Ovary (tissue), 3 donors: ENCODE data around the gene MAP2K5.

ENCODE experiments used
- EP300 ChIP-seq: sonication (generic); formaldehyde crosslinking; IDR thresholded peaks from one replicate; pipeline ENCODE4 v1.6.1; 2017; ENCODE audit warnings: antibody characterized with exemption
- POLR2A ChIP-seq: fragments of 450-650 bp; IDR thresholded peaks from one replicate; pipeline ENCODE4 v1.6.1; 2017; ENCODE audit warnings: antibody characterized with exemption, mild to moderate bottlenecking, moderate library complexity
- TF ChIP-seq, protein P1 (sequence below), 3 donors: fragments of 450-650 bp in 2 of 3; fragments of 200-600 bp in 1 of 3; IDR thresholded peaks; one replicate each; pipeline versions ENCODE4 v1.5.1 to v1.8.0; 2016 to 2022; ENCODE audit warnings: antibody characterized with exemption in 3 of 3, mild to moderate bottlenecking in 1 of 3
- donor health status: DM: no; HTN: no; CAD: no.

DNA sequence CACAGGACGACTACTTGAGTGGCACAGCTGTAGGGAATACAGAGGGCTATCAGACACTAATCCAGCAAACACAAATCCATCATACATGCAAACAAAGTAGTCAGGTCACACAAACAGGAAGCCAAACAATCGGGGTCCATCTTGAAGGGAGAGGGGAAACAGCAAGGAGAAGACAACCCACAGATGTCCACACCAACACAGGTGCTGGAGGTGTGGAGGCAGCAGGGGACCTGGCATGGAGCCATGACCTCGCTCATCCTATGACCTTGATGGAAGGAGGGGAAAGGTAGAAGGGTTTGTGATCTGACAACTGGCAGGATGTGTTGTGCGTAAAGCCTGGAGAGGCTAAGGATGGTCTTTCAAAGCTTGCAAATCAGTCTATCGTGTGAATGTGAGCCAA lies 242.9 kb downstream of the MAP2K5 start:
- TF ChIP-seq, protein P1, sequence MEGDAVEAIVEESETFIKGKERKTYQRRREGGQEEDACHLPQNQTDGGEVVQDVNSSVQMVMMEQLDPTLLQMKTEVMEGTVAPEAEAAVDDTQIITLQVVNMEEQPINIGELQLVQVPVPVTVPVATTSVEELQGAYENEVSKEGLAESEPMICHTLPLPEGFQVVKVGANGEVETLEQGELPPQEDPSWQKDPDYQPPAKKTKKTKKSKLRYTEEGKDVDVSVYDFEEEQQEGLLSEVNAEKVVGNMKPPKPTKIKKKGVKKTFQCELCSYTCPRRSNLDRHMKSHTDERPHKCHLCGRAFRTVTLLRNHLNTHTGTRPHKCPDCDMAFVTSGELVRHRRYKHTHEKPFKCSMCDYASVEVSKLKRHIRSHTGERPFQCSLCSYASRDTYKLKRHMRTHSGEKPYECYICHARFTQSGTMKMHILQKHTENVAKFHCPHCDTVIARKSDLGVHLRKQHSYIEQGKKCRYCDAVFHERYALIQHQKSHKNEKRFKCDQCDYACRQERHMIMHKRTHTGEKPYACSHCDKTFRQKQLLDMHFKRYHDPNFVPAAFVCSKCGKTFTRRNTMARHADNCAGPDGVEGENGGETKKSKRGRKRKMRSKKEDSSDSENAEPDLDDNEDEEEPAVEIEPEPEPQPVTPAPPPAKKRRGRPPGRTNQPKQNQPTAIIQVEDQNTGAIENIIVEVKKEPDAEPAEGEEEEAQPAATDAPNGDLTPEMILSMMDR (IDR thresholded peaks at IDR 0.05), result no peak
- TF ChIP-seq POLR2A (no peak), EP300 (no peak)
